ENCODE results near the gene BMPR2.

DNA sequence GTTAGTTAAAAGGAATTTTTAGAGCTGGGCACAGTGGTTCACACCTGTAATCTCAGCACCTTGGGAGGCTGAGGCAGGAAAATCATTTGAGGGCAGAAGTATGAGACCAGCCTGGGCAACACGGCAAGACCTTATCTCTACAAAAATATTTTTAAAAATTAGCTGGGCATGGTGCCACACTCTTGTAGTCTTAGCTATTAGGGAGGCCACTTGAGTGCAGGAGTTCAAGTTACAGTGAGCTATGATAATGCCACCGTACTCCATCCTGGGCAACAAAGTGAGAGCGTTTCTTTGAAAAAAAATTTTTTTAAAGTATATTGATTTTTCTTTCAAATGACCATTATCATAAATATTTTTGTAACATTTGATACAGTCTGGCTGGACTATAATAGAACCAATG, 165.0 kb downstream of the BMPR2 start:
- TF ChIP-seq, protein P1, sequence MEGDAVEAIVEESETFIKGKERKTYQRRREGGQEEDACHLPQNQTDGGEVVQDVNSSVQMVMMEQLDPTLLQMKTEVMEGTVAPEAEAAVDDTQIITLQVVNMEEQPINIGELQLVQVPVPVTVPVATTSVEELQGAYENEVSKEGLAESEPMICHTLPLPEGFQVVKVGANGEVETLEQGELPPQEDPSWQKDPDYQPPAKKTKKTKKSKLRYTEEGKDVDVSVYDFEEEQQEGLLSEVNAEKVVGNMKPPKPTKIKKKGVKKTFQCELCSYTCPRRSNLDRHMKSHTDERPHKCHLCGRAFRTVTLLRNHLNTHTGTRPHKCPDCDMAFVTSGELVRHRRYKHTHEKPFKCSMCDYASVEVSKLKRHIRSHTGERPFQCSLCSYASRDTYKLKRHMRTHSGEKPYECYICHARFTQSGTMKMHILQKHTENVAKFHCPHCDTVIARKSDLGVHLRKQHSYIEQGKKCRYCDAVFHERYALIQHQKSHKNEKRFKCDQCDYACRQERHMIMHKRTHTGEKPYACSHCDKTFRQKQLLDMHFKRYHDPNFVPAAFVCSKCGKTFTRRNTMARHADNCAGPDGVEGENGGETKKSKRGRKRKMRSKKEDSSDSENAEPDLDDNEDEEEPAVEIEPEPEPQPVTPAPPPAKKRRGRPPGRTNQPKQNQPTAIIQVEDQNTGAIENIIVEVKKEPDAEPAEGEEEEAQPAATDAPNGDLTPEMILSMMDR (conservative IDR thresholded peaks at IDR 0.05; ENCODE audit: low read depth, low read length) = no peak
- TF ChIP-seq EZH2 (IDR thresholded peaks at IDR 0.05; ENCODE audit: borderline replicate concordance, low read depth, low read length, poor library complexity, severe bottlenecking) = no peak
